Endothelial cell of umbilical vein (primary cell): ENCODE measurements around the gene DCAF6. TPM values are rescaled to one million over a fixed set of nuclear protein-coding genes. Genes with fewer than 3 reads are reported as not detected.

Source experiments
- BruUV-seq: library from RNA; stranded (reverse); fragments of 400-500 nt; replicated peaks from 2 replicates; lab custom pipeline; 2021; lab: Mats Ljungman, UMichigan
- CTCF ChIA-PET: fragments of 300-600, 350-600 bp; sonication (Branson Sonifier 250); formaldehyde crosslinking; loops from one replicate; lab custom pipeline; 2021; ENCODE audit warnings: antibody characterized with exemption, inconsistent platforms; lab: Charles Lee
- POLR2A ChIA-PET: fragments of 300-600, 350-600 bp; sonication (Branson Sonifier 250); formaldehyde crosslinking; loops from one replicate; lab custom pipeline; 2021; ENCODE audit warnings: antibody characterized with exemption, inconsistent platforms; lab: Charles Lee
- DNase-seq: peaks from one replicate; pipeline ENCODE4 v3.0.0-alpha.2; 2011; ENCODE audit warnings: low read depth, low spot score
- FAIRE-seq: peaks from 2 replicates; lab custom pipeline; 2011; peaks lifted over from hg19 to GRCh38; lab: Jason Lieb, UNC
- H2AFZ ChIP-seq: 2 replicates; pipeline ENCODE4 v1.6.0; 2012; ENCODE audit warnings: low read depth, low read length, control low read depth, inconsistent platforms
- H3K27ac ChIP-seq: 2 replicates; pipeline ENCODE4 v1.5.1; 2011; ENCODE audit warnings: low read depth, mild to moderate bottlenecking, control low read depth, low read length, moderate library complexity; ENCODE audit not compliant: insufficient read depth
- H3K27me3 ChIP-seq, 2 experiments: 2 replicates each; pipeline versions ENCODE4 v1.6.0 to v1.6.1; 2011; ENCODE audit warnings: low read length in 2 of 2, mixed read lengths in 1 of 2; ENCODE audit not compliant: control insufficient read depth in 2 of 2, insufficient read depth in 2 of 2
- H3K36me3 ChIP-seq, 2 experiments: 2 replicates in 1 of 2; 3 replicates in 1 of 2; pipeline ENCODE4 v1.5.1; 2011; ENCODE audit warnings: low read length in 2 of 2, mild to moderate bottlenecking in 1 of 2, moderate library complexity in 1 of 2; ENCODE audit not compliant: control insufficient read depth in 2 of 2, insufficient read depth in 2 of 2; ENCODE audit errors: extremely low read depth in 1 of 2
- H3K4me1 ChIP-seq: 3 replicates; pipeline ENCODE4 v1.5.1; 2011; ENCODE audit warnings: mild to moderate bottlenecking, low read length; ENCODE audit not compliant: control insufficient read depth, insufficient read depth; ENCODE audit errors: extremely low read depth
- H3K4me2 ChIP-seq: 2 replicates; pipeline ENCODE4 v1.6.1; 2011; ENCODE audit warnings: low read length, control low read depth, mixed read lengths; ENCODE audit not compliant: insufficient read depth
- H3K4me3 ChIP-seq, 3 experiments: fragments of 200-600 bp in 1 of 3; sonication (generic), shearing (Covaris generic) in 1 of 3; replicated peaks in 1 of 3; 2 replicates each; pipeline ENCODE4 v1.5.1; 2011 to 2016; ENCODE audit warnings: control low read depth in 3 of 3, low read length in 3 of 3, mild to moderate bottlenecking in 2 of 3, inconsistent platforms in 1 of 3, low read depth in 1 of 3, moderate library complexity in 1 of 3; ENCODE audit not compliant: insufficient read depth in 1 of 3
- H3K79me2 ChIP-seq: 2 replicates; pipeline ENCODE4 v1.6.0; 2012; ENCODE audit warnings: low read length, inconsistent platforms; ENCODE audit not compliant: control insufficient read depth, insufficient read depth
- H3K9ac ChIP-seq: replicated peaks from 2 replicates; pipeline ENCODE3; 2011; ENCODE audit warnings: low read length, control low read depth; ENCODE audit not compliant: insufficient read depth; ENCODE audit errors: extremely low read depth
- H3K9me1 ChIP-seq: replicated peaks from 3 replicates; pipeline ENCODE4 v1.6.0; 2011; ENCODE audit warnings: mild to moderate bottlenecking, low read length; ENCODE audit not compliant: control insufficient read depth, insufficient read depth; ENCODE audit errors: extremely low read depth
- H3K9me3 ChIP-seq: replicated peaks from 2 replicates; pipeline ENCODE4 v1.5.1; 2012; ENCODE audit warnings: low read length, inconsistent platforms; ENCODE audit not compliant: control insufficient read depth, insufficient read depth
- H4K20me1 ChIP-seq: replicated peaks from 2 replicates; pipeline ENCODE3; 2011; ENCODE audit warnings: mild to moderate bottlenecking, low read length; ENCODE audit not compliant: control insufficient read depth, insufficient read depth; ENCODE audit errors: extremely low read depth
- EZH2 ChIP-seq: IDR thresholded peaks from 2 replicates; pipeline ENCODE4 v1.6.1; 2012; ENCODE audit warnings: borderline replicate concordance, low read depth, mild to moderate bottlenecking, moderate library complexity, low read length, inconsistent platforms; ENCODE audit not compliant: severe bottlenecking
- MAX ChIP-seq: IDR thresholded peaks from 2 replicates; pipeline ENCODE4 v1.6.1; 2011; ENCODE audit not compliant: insufficient read depth, insufficient read length
- MYC ChIP-seq: IDR thresholded peaks from one replicate; pipeline ENCODE4 v1.6.1; 2011; ENCODE audit warnings: mild to moderate bottlenecking, low read depth, low read length
- POLR2A ChIP-seq: IDR thresholded peaks from 2 replicates; pipeline ENCODE4 v1.6.1; 2012; ENCODE audit warnings: low read depth, mild to moderate bottlenecking, control low read depth, low read length
- dilution Hi-C: fragments of 300-500 bp; cut with MboI; formaldehyde crosslinking; loops from one replicate; pipeline ENCODE4 v1.15.0; 2019; ENCODE audit warnings: low sequenced_read_pairs; ENCODE audit not compliant: extremely low pct_ligation_motif_present
- intact Hi-C: fragments of 100-400 bp; cut with micrococcal nuclease; formaldehyde crosslinking; loops from one replicate; pipeline ENCODE4 v1.10.0; 2022
- polyA plus RNA-seq, 4 experiments: library from polyadenylated mRNA; depleted of rRNA in 3 of 4; stranded (reverse) in 3 of 4; unstranded in 1 of 4; fragments of >200 nt; gene quantifications; 2 replicates each; pipeline versions ENCODE4 v1.2.1 to v1.2.3, GENCODE V29; 2011 to 2012; ENCODE audit warnings: missing spikeins in 1 of 4
- total RNA-seq: library from RNA; stranded (reverse); gene quantifications from 2 replicates; pipeline ENCODE4 v1.2.3, GENCODE V29; 2021

The DCAF6 gene
- total and polyA plus RNA-seq, 2 donors (not counting 3 experiments of a cell fraction or from before 2014, with no cell fraction given): 28.6 to 39.4 TPM

GRCh38 chr1:167937709-167938010 is 1.2 kb downstream of the DCAF6 start:
- TF ChIP-seq MYC: no peak
- TF ChIP-seq EZH2: no peak
- no peaks in the 10 kb centered on the region for H3K9me1 ChIP-seq
- peaks cover 18% of the 10 kb centered on the region for H3K4me1 ChIP-seq
- no peaks in the 10 kb centered on the region for H3K36me3 ChIP-seq
- H4K20me1 ChIP-seq: no peaks in the 10 kb centered on the region
- ChIA-PET CTCF (interaction anchor here (1.0 to 1.8 kb wide), 3 partner anchors 43 to 148 kb away, joined by 3 to 9 read pairs (median 4); no protein-coding TSS in a partner anchor), POLR2A (no interaction called here)
- peak overlapping the region; percentile 95 for H3K9ac ChIP-seq
- intact Hi-C loops (loop anchor here (1.0 to 5.0 kb wide), 2 partner anchors 27 to 135 kb away; no protein-coding TSS in a partner anchor), dilution Hi-C loops (no loop called here)
- no peaks in the 10 kb centered on the region for H3K27me3 ChIP-seq
- no peak for DNase-seq
- peak overlapping the region; percentile 49 for H2AFZ ChIP-seq
- no peak for FAIRE-seq
- peak overlapping the region; percentile 93 for H3K27ac ChIP-seq
- peak overlapping the region; percentile 87 to 95 (median 93) for H3K4me3 ChIP-seq
- peaks cover 57% of the 10 kb centered on the region for H3K79me2 ChIP-seq
- BruUV-seq: no TSS peak
- H3K9me3 ChIP-seq: no peaks in the 10 kb centered on the region
- peak overlapping the region; percentile 97 for H3K4me2 ChIP-seq

- H3K9me1 ChIP-seq: no peaks in the 10 kb centered on the region
- no TSS peak for BruUV-seq
- peak; percentile 18 for FAIRE-seq
- ChIA-PET CTCF (no interaction called here), POLR2A (no interaction called here)
- intact Hi-C loops (loop anchor here (5.0 kb wide), 1 partner anchor 136 kb away; no protein-coding TSS in a partner anchor), dilution Hi-C loops (no loop called here)
- H3K4me3 ChIP-seq: peak overlapping the region in 2 of 3 experiments; percentile 87 to 95
- no peaks in the 10 kb centered on the region for H3K36me3 ChIP-seq
- peak overlapping the region; percentile 95 for H3K9ac ChIP-seq
- peak overlapping the region; percentile 97 for H3K4me2 ChIP-seq
- H3K27ac ChIP-seq: no peak overlapping the region
- H4K20me1 ChIP-seq: no peaks in the 10 kb centered on the region
- no peaks in the 10 kb centered on the region for H3K9me3 ChIP-seq
- H3K79me2 ChIP-seq: peaks cover 60% of the 10 kb centered on the region
- TF ChIP-seq MAX (no peak), POLR2A (no peak), EZH2 (no peak)
- no peaks in the 10 kb centered on the region for H3K27me3 ChIP-seq
- peak; percentile 21 for DNase-seq
- H2AFZ ChIP-seq: no peak overlapping the region
- peaks cover 18% of the 10 kb centered on the region for H3K4me1 ChIP-seq
Measured at GRCh38 chr1:167938080-167938636, 1.7 kb downstream of the DCAF6 start.
